Measurements from ENCODE around the gene TKTL1.
A peak's percentile ranks its signal among the peaks of the same experiment; 100 is the strongest.

Gene TKTL1

GRCh38 chrX:154348646-154349358 is 53.2 kb downstream of the TKTL1 start:
- DNase-seq = no peak

- DNase-seq = no peak
These were observed 53.9 kb downstream of the TKTL1 start for GRCh38 chrX:154349359-154349935.

- no peak for DNase-seq
These were observed 54.4 kb downstream of the TKTL1 start for GRCh38 chrX:154349979-154350378.

GRCh38 chrX:154350429-154351182 is 55.0 kb downstream of the TKTL1 start:
- DNase-seq = no peak

GRCh38 chrX:154351183-154352011 is 55.8 kb downstream of the TKTL1 start:
- no peak for DNase-seq

- no peak for DNase-seq
These were observed 56.4 kb downstream of the TKTL1 start for GRCh38 chrX:154352012-154352401.

- no peak for DNase-seq
These were observed 56.9 kb downstream of the TKTL1 start for GRCh38 chrX:154352466-154352865.

GRCh38 chrX:154353172-154353843 is 57.7 kb downstream of the TKTL1 start:
- DNase-seq = no peak

GRCh38 chrX:154354013-154354412 is 58.4 kb downstream of the TKTL1 start:
- no peak for DNase-seq

- DNase-seq = no peak
These were observed 58.9 kb downstream of the TKTL1 start for GRCh38 chrX:154354516-154354915.

GRCh38 chrX:154355094-154355775 is 59.6 kb downstream of the TKTL1 start:
- DNase-seq = peak in 2 of 14 donors; percentile 28 to 48

GRCh38 chrX:154355776-154356140 is 60.2 kb downstream of the TKTL1 start:
- DNase-seq = peak in 3 of 14 donors; percentile 34 to 51 (median 40)

GRCh38 chrX:154356596-154356995 is 61.0 kb downstream of the TKTL1 start:
- DNase-seq = no peak

GRCh38 chrX:154357205-154357604 is 61.6 kb downstream of the TKTL1 start:
- DNase-seq = no peak

GRCh38 chrX:154358011-154358410 is 62.4 kb downstream of the TKTL1 start:
- DNase-seq = no peak

- no peak for DNase-seq
These were observed 63.2 kb downstream of the TKTL1 start for GRCh38 chrX:154358829-154359228.

GRCh38 chrX:154359362-154360154 is 64.0 kb downstream of the TKTL1 start:
- no peak for DNase-seq

GRCh38 chrX:154360155-154360713 is 64.6 kb downstream of the TKTL1 start:
- no peak for DNase-seq

- no peak for DNase-seq
These were observed 66.6 kb downstream of the TKTL1 start for GRCh38 chrX:154362085-154362742.

Data from C1 segment of cervical spinal cord (tissue), 14 donors.